ENCODE results near the gene NXNL1. TPM values are rescaled to one million over a fixed set of nuclear protein-coding genes. Genes with fewer than 3 reads are reported as not detected.

Gene NXNL1
- total and polyA plus RNA-seq, 8 donors: 0.92 TPM; not detected in 7

GRCh38 chr19:17504456-17504855 lies 43.7 kb upstream of the NXNL1 start:
- TF ChIP-seq POLR2AphosphoS5 (IDR thresholded peaks at IDR 0.05): no peak
- TF ChIP-seq, protein P1, sequence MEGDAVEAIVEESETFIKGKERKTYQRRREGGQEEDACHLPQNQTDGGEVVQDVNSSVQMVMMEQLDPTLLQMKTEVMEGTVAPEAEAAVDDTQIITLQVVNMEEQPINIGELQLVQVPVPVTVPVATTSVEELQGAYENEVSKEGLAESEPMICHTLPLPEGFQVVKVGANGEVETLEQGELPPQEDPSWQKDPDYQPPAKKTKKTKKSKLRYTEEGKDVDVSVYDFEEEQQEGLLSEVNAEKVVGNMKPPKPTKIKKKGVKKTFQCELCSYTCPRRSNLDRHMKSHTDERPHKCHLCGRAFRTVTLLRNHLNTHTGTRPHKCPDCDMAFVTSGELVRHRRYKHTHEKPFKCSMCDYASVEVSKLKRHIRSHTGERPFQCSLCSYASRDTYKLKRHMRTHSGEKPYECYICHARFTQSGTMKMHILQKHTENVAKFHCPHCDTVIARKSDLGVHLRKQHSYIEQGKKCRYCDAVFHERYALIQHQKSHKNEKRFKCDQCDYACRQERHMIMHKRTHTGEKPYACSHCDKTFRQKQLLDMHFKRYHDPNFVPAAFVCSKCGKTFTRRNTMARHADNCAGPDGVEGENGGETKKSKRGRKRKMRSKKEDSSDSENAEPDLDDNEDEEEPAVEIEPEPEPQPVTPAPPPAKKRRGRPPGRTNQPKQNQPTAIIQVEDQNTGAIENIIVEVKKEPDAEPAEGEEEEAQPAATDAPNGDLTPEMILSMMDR (IDR thresholded peaks at IDR 0.05): no peak
- no peak for TF ChIP-seq EP300 (IDR thresholded peaks at IDR 0.05)
- no peak for TF ChIP-seq POLR2A (IDR thresholded peaks at IDR 0.05)
- Histone ChIP-seq H3K36me3 (peaks cover 0 to 54% (median 44%) of the 10 kb centered on the region in 4 donors), H3K9me3 (no peaks in the 10 kb centered on the region), H3K4me3 (no peak overlapping the region), H3K27ac (peak overlapping the region in 3 of 5 donors; percentile 17 to 34 (median 26)), H3K4me1 (peaks cover 3 to 48% (median 36%) of the 10 kb centered on the region in 4 donors), H3K27me3 (no peaks in the 10 kb centered on the region)
- WGBS, 5 donors: 47 to 77% (median 72%) methylated on average over 13 of the region's 13 CpGs
- intact Hi-C loops (cut with DNase I; ENCODE audit: low total_unique reads): no loop called here
- peak in 1 of 2 donors; percentile 55 for DNase-seq

- no peaks in the 10 kb centered on the region for H3K27me3 ChIP-seq
- H3K4me1 ChIP-seq: peaks cover 3 to 48% (median 33%) of the 10 kb centered on the region in 4 donors
- peaks cover 0 to 55% (median 44%) of the 10 kb centered on the region in 4 donors for H3K36me3 ChIP-seq
- 85 to 100% (median 98%) methylated on average over 2 of the region's 2 CpGs for WGBS, 5 donors
- peak overlapping the region in 3 of 5 donors; percentile 17 to 34 (median 26) for H3K27ac ChIP-seq
- TF ChIP-seq POLR2AphosphoS5 (IDR thresholded peaks at IDR 0.05) (no peak), EP300 (IDR thresholded peaks at IDR 0.05) (no peak)
- TF ChIP-seq, protein P1 (IDR thresholded peaks at IDR 0.05): no peak
- no peaks in the 10 kb centered on the region for H3K9me3 ChIP-seq
- intact Hi-C loops (cut with DNase I; ENCODE audit: low total_unique reads): no loop called here
- no peak for DNase-seq
- no peak overlapping the region for H3K4me3 ChIP-seq
Observed at GRCh38 chr19:17504030-17504429, 43.3 kb upstream of the NXNL1 start.

- no peaks in the 10 kb centered on the region for H3K27me3 ChIP-seq
- peaks cover 3 to 50% (median 29%) of the 10 kb centered on the region in 4 donors for H3K4me1 ChIP-seq
- H3K4me3 ChIP-seq: no peak overlapping the region
- DNase-seq: no peak
- peaks cover 0 to 63% (median 45%) of the 10 kb centered on the region in 4 donors for H3K36me3 ChIP-seq
- H3K9me3 ChIP-seq: no peaks in the 10 kb centered on the region
- TF ChIP-seq EP300 (IDR thresholded peaks at IDR 0.05) (no peak), POLR2AphosphoS5 (IDR thresholded peaks at IDR 0.05) (no peak), POLR2A (IDR thresholded peaks at IDR 0.05) (no peak)
- TF ChIP-seq, protein P1 (IDR thresholded peaks at IDR 0.05): no peak
- intact Hi-C loops (cut with DNase I; ENCODE audit: low total_unique reads): no loop called here
- WGBS, 5 donors: 92 to 96% (median 93%) methylated on average over 6 of the region's 6 CpGs
- H3K27ac ChIP-seq: no peak overlapping the region
Observed at GRCh38 chr19:17503240-17503639, 42.5 kb upstream of the NXNL1 start.

GRCh38 chr19:17500447-17501198 lies 39.9 kb upstream of the NXNL1 start:
- H3K36me3 ChIP-seq: peaks cover 0 to 64% (median 48%) of the 10 kb centered on the region in 4 donors
- TF ChIP-seq POLR2AphosphoS5 (IDR thresholded peaks at IDR 0.05) (no peak), EP300 (IDR thresholded peaks at IDR 0.05) (no peak), POLR2A (IDR thresholded peaks at IDR 0.05) (no peak)
- TF ChIP-seq, protein P1 (IDR thresholded peaks at IDR 0.05): no peak
- no peaks in the 10 kb centered on the region for H3K9me3 ChIP-seq
- no peak overlapping the region for H3K4me3 ChIP-seq
- 89 to 96% (median 92%) methylated on average over 15 to 27 of the region's 27 CpGs for WGBS, 5 donors
- H3K27me3 ChIP-seq: no peaks in the 10 kb centered on the region
- H3K4me1 ChIP-seq: peaks cover 0 to 50% (median 29%) of the 10 kb centered on the region in 4 donors
- H3K27ac ChIP-seq: peak overlapping the region in 4 of 5 donors; percentile 8 to 66 (median 38)
- intact Hi-C loops (cut with DNase I; ENCODE audit: low total_unique reads): no loop called here
- no peak for DNase-seq

Measured in stomach (tissue), 9 donors.